GM23248 (cell line): ENCODE measurements around the gene VKORC1L1.

Experiments used
- EZH2 ChIP-seq: fragments of 200-600 bp; sonication (generic); IDR thresholded peaks from 2 replicates; pipeline ENCODE4 v1.6.1; 2018; ENCODE audit warnings: antibody characterized with exemption, mild to moderate bottlenecking; ENCODE audit not compliant: insufficient read depth, poor library complexity, severe bottlenecking
- EZH2phosphoT487 ChIP-seq: fragments of 200-600 bp; sonication (generic); IDR thresholded peaks from 2 replicates; pipeline ENCODE4 v1.6.1; 2018; ENCODE audit warnings: antibody characterized with exemption, moderate library complexity, mild to moderate bottlenecking, low read depth; ENCODE audit not compliant: insufficient read depth

DNA sequence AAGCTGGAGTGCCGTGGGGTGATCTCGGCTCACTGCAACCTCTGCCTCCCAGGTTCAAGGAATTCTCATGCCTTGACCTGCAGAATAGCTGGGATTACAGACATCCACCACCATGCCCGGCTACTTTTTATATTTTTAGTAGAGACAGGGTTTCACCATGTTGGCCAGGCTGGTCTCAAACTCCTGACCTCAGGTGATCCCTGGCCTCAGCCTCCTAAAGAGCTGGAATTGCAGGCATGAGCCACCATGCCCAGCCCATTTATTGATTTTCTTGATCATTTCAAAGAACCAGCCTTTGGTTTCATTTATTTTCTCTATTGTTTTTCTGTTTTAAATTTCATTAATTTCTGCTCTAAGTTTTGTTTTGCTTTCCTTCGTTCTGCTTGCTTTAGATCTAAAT is 58.8 kb downstream of the VKORC1L1 start:
- TF ChIP-seq EZH2phosphoT487 (no peak), EZH2 (no peak)
